Measurements from ENCODE around the gene LPCAT3. TPM values are rescaled to one million over a fixed set of nuclear protein-coding genes. Genes with fewer than 3 reads are reported as not detected.

The LPCAT3 gene
- total and polyA plus RNA-seq, 4 donors, result 41.9 to 96.5 (median 77.0) TPM

- 46% methylated on average over 6 of the region's 6 CpGs for WGBS
- Histone ChIP-seq H3K27me3 (ENCODE audit: control insufficient read depth in 4 of 4, insufficient read depth in 4 of 4, low read length in 3 of 4) (no peaks in the 10 kb centered on the region), H3K9me3 (ENCODE audit: control insufficient read depth in 4 of 4, low read length in 3 of 4) (no peaks in the 10 kb centered on the region), H3K27ac (ENCODE audit: low read depth in 1 of 2, low read length in 2 of 2) (no peak overlapping the region), H3K4me1 (ENCODE audit: control insufficient read depth in 4 of 4, insufficient read depth in 4 of 4, low read length in 3 of 4) (peaks cover 11 to 44% (median 30%) of the 10 kb centered on the region in 4 donors), H3K36me3 (ENCODE audit: control insufficient read depth in 4 of 4, insufficient read depth in 3 of 4, low read depth in 1 of 4, low read length in 3 of 4) (peaks cover 3 to 10% (median 6%) of the 10 kb centered on the region in 4 donors), H3K9ac (ENCODE audit: low read depth in 1 of 2, low read length in 2 of 2) (peak overlapping the region in 1 of 2 donors; percentile 37), H3K4me3 (ENCODE audit: low read depth in 1 of 3, low read length in 3 of 3) (peak overlapping the region in 2 of 3 donors; percentile 28 to 93)
- peak; percentile 73 for TF ChIP-seq FOXA2 (IDR thresholded peaks at IDR 0.05)
- TF ChIP-seq REST (IDR thresholded peaks at IDR 0.05), result no peak
- peak; percentile 15 for TF ChIP-seq FOXA1 (IDR thresholded peaks at IDR 0.05)
- TF ChIP-seq HNF4A (conservative IDR thresholded peaks at IDR 0.05), result peak in 1 of 2 donors; percentile 19
- no peak for TF ChIP-seq CTCF (IDR thresholded peaks at IDR 0.05; ENCODE audit: low read depth, low read length, missing input control)
- TF ChIP-seq NR2F2 (IDR thresholded peaks at IDR 0.05), result no peak
- no peak for TF ChIP-seq TAF1 (conservative IDR thresholded peaks at IDR 0.05)
- TF ChIP-seq ATF3 (IDR thresholded peaks at IDR 0.05), result no peak
- TF ChIP-seq YY1 (IDR thresholded peaks at IDR 0.05), result peak; percentile 12
- TF ChIP-seq JUND (IDR thresholded peaks at IDR 0.05), result no peak
- TF ChIP-seq MAX (IDR thresholded peaks at IDR 0.05), result peak; percentile 13
- no peak for TF ChIP-seq RXRA (IDR thresholded peaks at IDR 0.05)
- DNase-seq (ENCODE audit: low spot score), result no peak
Measured at GRCh38 chr12:7015555-7016370, 2.5 kb downstream of the LPCAT3 start.

GRCh38 chr12:7013101-7013500 is 5.2 kb downstream of the LPCAT3 start:
- no peaks in the 10 kb centered on the region for H3K27me3 ChIP-seq (ENCODE audit: control insufficient read depth in 4 of 4, insufficient read depth in 4 of 4, low read length in 3 of 4)
- DNase-seq (ENCODE audit: low spot score), result no peak
- H3K27ac ChIP-seq (ENCODE audit: low read depth in 1 of 2, low read length in 2 of 2), result no peak overlapping the region
- H3K9ac ChIP-seq (ENCODE audit: low read depth in 1 of 2, low read length in 2 of 2), result no peak overlapping the region
- H3K36me3 ChIP-seq (ENCODE audit: control insufficient read depth in 4 of 4, insufficient read depth in 3 of 4, low read depth in 1 of 4, low read length in 3 of 4), result peaks cover 3 to 10% (median 6%) of the 10 kb centered on the region in 4 donors
- WGBS, result 97% methylated on average over 3 of the region's 3 CpGs
- no peaks in the 10 kb centered on the region for H3K9me3 ChIP-seq (ENCODE audit: control insufficient read depth in 4 of 4, low read length in 3 of 4)
- TF ChIP-seq FOXA1 (IDR thresholded peaks at IDR 0.05) (no peak), FOXA2 (IDR thresholded peaks at IDR 0.05) (no peak), ZBTB33 (IDR thresholded peaks at IDR 0.05) (no peak), RAD21 (IDR thresholded peaks at IDR 0.05) (no peak), RXRA (IDR thresholded peaks at IDR 0.05) (no peak)
- H3K4me3 ChIP-seq (ENCODE audit: low read depth in 1 of 3, low read length in 3 of 3), result no peak overlapping the region
- H3K4me1 ChIP-seq (ENCODE audit: control insufficient read depth in 4 of 4, insufficient read depth in 4 of 4, low read length in 3 of 4), result peaks cover 17 to 61% (median 37%) of the 10 kb centered on the region in 4 donors

Data from liver (tissue), 9 donors.